Endothelial cell of umbilical vein (primary cell): Measurements from ENCODE around the gene IQGAP2. TPM values are rescaled to one million over a fixed set of nuclear protein-coding genes. Genes with fewer than 3 reads are reported as not detected.

Experiments
- BruUV-seq: library from RNA; stranded (reverse); fragments of 400-500 nt; replicated peaks from 2 replicates; lab custom pipeline; 2021; lab: Mats Ljungman, UMichigan
- CTCF ChIA-PET: fragments of 300-600, 350-600 bp; sonication (Branson Sonifier 250); formaldehyde crosslinking; loops from one replicate; lab custom pipeline; 2021; ENCODE audit warnings: antibody characterized with exemption, inconsistent platforms; lab: Charles Lee
- POLR2A ChIA-PET: fragments of 300-600, 350-600 bp; sonication (Branson Sonifier 250); formaldehyde crosslinking; loops from one replicate; lab custom pipeline; 2021; ENCODE audit warnings: antibody characterized with exemption, inconsistent platforms; lab: Charles Lee
- DNase-seq: peaks from one replicate; pipeline ENCODE4 v3.0.0-alpha.2; 2011; ENCODE audit warnings: low read depth, low spot score
- FAIRE-seq: peaks from 2 replicates; lab custom pipeline; 2011; peaks lifted over from hg19 to GRCh38; lab: Jason Lieb, UNC
- H2AFZ ChIP-seq: 2 replicates; pipeline ENCODE4 v1.6.0; 2012; ENCODE audit warnings: low read depth, low read length, control low read depth, inconsistent platforms
- H3K27ac ChIP-seq: 2 replicates; pipeline ENCODE4 v1.5.1; 2011; ENCODE audit warnings: low read depth, mild to moderate bottlenecking, control low read depth, low read length, moderate library complexity; ENCODE audit not compliant: insufficient read depth
- H3K27me3 ChIP-seq, 2 experiments: 2 replicates each; pipeline versions ENCODE4 v1.6.0 to v1.6.1; 2011; ENCODE audit warnings: low read length in 2 of 2, mixed read lengths in 1 of 2; ENCODE audit not compliant: control insufficient read depth in 2 of 2, insufficient read depth in 2 of 2
- H3K36me3 ChIP-seq, 2 experiments: 2 replicates in 1 of 2; 3 replicates in 1 of 2; pipeline ENCODE4 v1.5.1; 2011; ENCODE audit warnings: low read length in 2 of 2, mild to moderate bottlenecking in 1 of 2, moderate library complexity in 1 of 2; ENCODE audit not compliant: control insufficient read depth in 2 of 2, insufficient read depth in 2 of 2; ENCODE audit errors: extremely low read depth in 1 of 2
- H3K4me1 ChIP-seq: 3 replicates; pipeline ENCODE4 v1.5.1; 2011; ENCODE audit warnings: mild to moderate bottlenecking, low read length; ENCODE audit not compliant: control insufficient read depth, insufficient read depth; ENCODE audit errors: extremely low read depth
- H3K4me2 ChIP-seq: 2 replicates; pipeline ENCODE4 v1.6.1; 2011; ENCODE audit warnings: low read length, control low read depth, mixed read lengths; ENCODE audit not compliant: insufficient read depth
- H3K4me3 ChIP-seq, 3 experiments: fragments of 200-600 bp in 1 of 3; sonication (generic), shearing (Covaris generic) in 1 of 3; replicated peaks in 1 of 3; 2 replicates each; pipeline ENCODE4 v1.5.1; 2011 to 2016; ENCODE audit warnings: control low read depth in 3 of 3, low read length in 3 of 3, mild to moderate bottlenecking in 2 of 3, inconsistent platforms in 1 of 3, low read depth in 1 of 3, moderate library complexity in 1 of 3; ENCODE audit not compliant: insufficient read depth in 1 of 3
- H3K79me2 ChIP-seq: 2 replicates; pipeline ENCODE4 v1.6.0; 2012; ENCODE audit warnings: low read length, inconsistent platforms; ENCODE audit not compliant: control insufficient read depth, insufficient read depth
- H3K9ac ChIP-seq: replicated peaks from 2 replicates; pipeline ENCODE3; 2011; ENCODE audit warnings: low read length, control low read depth; ENCODE audit not compliant: insufficient read depth; ENCODE audit errors: extremely low read depth
- H3K9me1 ChIP-seq: replicated peaks from 3 replicates; pipeline ENCODE4 v1.6.0; 2011; ENCODE audit warnings: mild to moderate bottlenecking, low read length; ENCODE audit not compliant: control insufficient read depth, insufficient read depth; ENCODE audit errors: extremely low read depth
- H3K9me3 ChIP-seq: replicated peaks from 2 replicates; pipeline ENCODE4 v1.5.1; 2012; ENCODE audit warnings: low read length, inconsistent platforms; ENCODE audit not compliant: control insufficient read depth, insufficient read depth
- H4K20me1 ChIP-seq: replicated peaks from 2 replicates; pipeline ENCODE3; 2011; ENCODE audit warnings: mild to moderate bottlenecking, low read length; ENCODE audit not compliant: control insufficient read depth, insufficient read depth; ENCODE audit errors: extremely low read depth
- EZH2 ChIP-seq: IDR thresholded peaks from 2 replicates; pipeline ENCODE4 v1.6.1; 2012; ENCODE audit warnings: borderline replicate concordance, low read depth, mild to moderate bottlenecking, moderate library complexity, low read length, inconsistent platforms; ENCODE audit not compliant: severe bottlenecking
- FOS ChIP-seq: IDR thresholded peaks from 2 replicates; pipeline ENCODE4 v1.6.1; 2011; ENCODE audit warnings: mild to moderate bottlenecking, low read length, moderate library complexity, borderline replicate concordance; ENCODE audit not compliant: insufficient read depth
- GATA2 ChIP-seq: IDR thresholded peaks from 2 replicates; pipeline ENCODE4 v1.7.0; 2011; ENCODE audit warnings: low read depth, mild to moderate bottlenecking, moderate library complexity, mixed read lengths, low read length; ENCODE audit not compliant: insufficient read length, insufficient read depth
- JUN ChIP-seq: IDR thresholded peaks from 2 replicates; pipeline ENCODE4 v1.6.1; 2011; ENCODE audit warnings: borderline replicate concordance, low read depth; ENCODE audit not compliant: insufficient read length, insufficient read depth
- MYC ChIP-seq: IDR thresholded peaks from one replicate; pipeline ENCODE4 v1.6.1; 2011; ENCODE audit warnings: mild to moderate bottlenecking, low read depth, low read length
- POLR2A ChIP-seq: IDR thresholded peaks from 2 replicates; pipeline ENCODE4 v1.6.1; 2012; ENCODE audit warnings: low read depth, mild to moderate bottlenecking, control low read depth, low read length
- POLR2AphosphoS5 ChIP-seq: IDR thresholded peaks from 2 replicates; pipeline ENCODE4 v1.6.1; 2012; ENCODE audit warnings: low read depth, mild to moderate bottlenecking, control low read depth, low read length, moderate library complexity; ENCODE audit not compliant: insufficient read depth
- dilution Hi-C: fragments of 300-500 bp; cut with MboI; formaldehyde crosslinking; loops from one replicate; pipeline ENCODE4 v1.15.0; 2019; ENCODE audit warnings: low sequenced_read_pairs; ENCODE audit not compliant: extremely low pct_ligation_motif_present
- intact Hi-C: fragments of 100-400 bp; cut with micrococcal nuclease; formaldehyde crosslinking; loops from one replicate; pipeline ENCODE4 v1.10.0; 2022
- polyA plus RNA-seq, 4 experiments: library from polyadenylated mRNA; depleted of rRNA in 3 of 4; stranded (reverse) in 3 of 4; unstranded in 1 of 4; fragments of >200 nt; gene quantifications; 2 replicates each; pipeline versions ENCODE4 v1.2.1 to v1.2.3, GENCODE V29; 2011 to 2012; ENCODE audit warnings: missing spikeins in 1 of 4
- total RNA-seq: library from RNA; stranded (reverse); gene quantifications from 2 replicates; pipeline ENCODE4 v1.2.3, GENCODE V29; 2021
- TF ChIP-seq, protein P1 (sequence below), 2 donors: IDR thresholded peaks; 1 replicate in 1 of 2; 2 replicates in 1 of 2; pipeline ENCODE4 v1.5.1; 2011; ENCODE audit warnings: low read length in 2 of 2, mild to moderate bottlenecking in 2 of 2, moderate library complexity in 2 of 2, control low read depth in 1 of 2, inconsistent platforms in 1 of 2, low read depth in 1 of 2; ENCODE audit not compliant: insufficient read depth in 1 of 2; ENCODE audit errors: extremely low read depth in 1 of 2
- TF ChIP-seq, protein P2 (sequence below): IDR thresholded peaks from 2 replicates; pipeline ENCODE4 v1.6.1; 2011; ENCODE audit not compliant: insufficient read depth, insufficient read length

Gene IQGAP2
- total and polyA plus RNA-seq, 2 donors (not counting 3 experiments of a cell fraction or from before 2014, with no cell fraction given): 4.5 to 4.7 TPM

DNA sequence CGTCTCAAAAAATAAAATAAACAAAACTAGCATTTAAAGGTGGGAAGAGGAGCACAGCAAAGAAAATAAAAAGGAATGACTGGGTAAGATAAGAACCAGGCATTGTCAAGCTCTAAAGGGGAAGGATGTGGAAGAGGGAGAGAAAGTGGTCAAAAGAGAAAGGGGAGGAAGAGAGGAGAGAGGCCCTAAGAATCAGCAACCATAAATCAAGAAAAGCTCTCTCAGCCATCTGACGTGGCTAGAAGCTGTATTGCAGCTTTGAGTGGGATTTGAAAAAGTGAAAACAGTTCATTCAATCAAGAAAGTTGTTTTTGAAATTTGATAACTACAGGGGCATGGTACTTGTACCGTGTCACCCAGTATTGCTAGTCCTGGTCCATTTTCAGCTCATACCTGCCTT lies 267.4 kb downstream of the IQGAP2 start:
- H3K9ac ChIP-seq: no peak overlapping the region
- intact Hi-C loops (no loop called here), dilution Hi-C loops (no loop called here)
- TF ChIP-seq, protein P1, sequence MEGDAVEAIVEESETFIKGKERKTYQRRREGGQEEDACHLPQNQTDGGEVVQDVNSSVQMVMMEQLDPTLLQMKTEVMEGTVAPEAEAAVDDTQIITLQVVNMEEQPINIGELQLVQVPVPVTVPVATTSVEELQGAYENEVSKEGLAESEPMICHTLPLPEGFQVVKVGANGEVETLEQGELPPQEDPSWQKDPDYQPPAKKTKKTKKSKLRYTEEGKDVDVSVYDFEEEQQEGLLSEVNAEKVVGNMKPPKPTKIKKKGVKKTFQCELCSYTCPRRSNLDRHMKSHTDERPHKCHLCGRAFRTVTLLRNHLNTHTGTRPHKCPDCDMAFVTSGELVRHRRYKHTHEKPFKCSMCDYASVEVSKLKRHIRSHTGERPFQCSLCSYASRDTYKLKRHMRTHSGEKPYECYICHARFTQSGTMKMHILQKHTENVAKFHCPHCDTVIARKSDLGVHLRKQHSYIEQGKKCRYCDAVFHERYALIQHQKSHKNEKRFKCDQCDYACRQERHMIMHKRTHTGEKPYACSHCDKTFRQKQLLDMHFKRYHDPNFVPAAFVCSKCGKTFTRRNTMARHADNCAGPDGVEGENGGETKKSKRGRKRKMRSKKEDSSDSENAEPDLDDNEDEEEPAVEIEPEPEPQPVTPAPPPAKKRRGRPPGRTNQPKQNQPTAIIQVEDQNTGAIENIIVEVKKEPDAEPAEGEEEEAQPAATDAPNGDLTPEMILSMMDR (IDR thresholded peaks at IDR 0.05; ENCODE audit: extremely low read depth in 1 of 2, insufficient read depth in 1 of 2, low read depth in 1 of 2, low read length in 2 of 2): no peak
- no peaks in the 10 kb centered on the region for H3K79me2 ChIP-seq
- no peak overlapping the region for H3K27ac ChIP-seq
- H4K20me1 ChIP-seq: no peaks in the 10 kb centered on the region
- no peak overlapping the region for H2AFZ ChIP-seq
- no peaks in the 10 kb centered on the region for H3K36me3 ChIP-seq
- FAIRE-seq: no peak
- BruUV-seq: no TSS peak
- no peaks in the 10 kb centered on the region for H3K9me3 ChIP-seq
- no peak for DNase-seq
- no peak overlapping the region for H3K4me3 ChIP-seq
- H3K27me3 ChIP-seq: no peaks in the 10 kb centered on the region
- ChIA-PET POLR2A (no interaction called here), CTCF (interaction anchor here (1.0 to 1.4 kb wide), 2 partner anchors 9 to 45 kb away, joined by 4 to 5 read pairs; no protein-coding TSS in a partner anchor)
- H3K4me1 ChIP-seq: peaks cover 4% of the 10 kb centered on the region
- H3K4me2 ChIP-seq: no peak overlapping the region
- H3K9me1 ChIP-seq: no peaks in the 10 kb centered on the region

DNA sequence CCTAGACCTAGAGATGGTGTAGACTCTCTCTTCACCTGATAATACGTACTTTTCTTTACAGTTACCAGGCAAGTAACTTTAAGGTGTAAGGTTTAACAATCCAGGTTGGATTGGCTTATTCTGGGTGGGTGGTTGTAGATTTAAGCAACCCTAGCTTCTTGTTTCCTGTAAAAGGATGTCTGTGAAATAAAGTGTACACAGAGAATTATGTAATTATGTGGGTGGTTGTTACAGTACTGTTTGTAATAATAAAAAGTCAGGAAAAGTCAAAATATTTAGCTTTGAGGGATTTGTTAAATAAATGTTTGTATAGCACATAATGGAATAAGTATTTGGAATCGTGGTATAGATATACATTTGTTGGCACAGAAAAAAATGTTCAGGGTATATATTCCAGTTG lies 269.2 kb downstream of the IQGAP2 start:
- TF ChIP-seq MYC: no peak
- TF ChIP-seq GATA2: no peak
- no peak for TF ChIP-seq FOS
- no peak for TF ChIP-seq EZH2
- TF ChIP-seq, protein P1 (IDR thresholded peaks at IDR 0.05; ENCODE audit: extremely low read depth in 1 of 2, insufficient read depth in 1 of 2, low read depth in 1 of 2, low read length in 2 of 2): no peak
- TF ChIP-seq JUN: no peak
- TF ChIP-seq, protein P2, sequence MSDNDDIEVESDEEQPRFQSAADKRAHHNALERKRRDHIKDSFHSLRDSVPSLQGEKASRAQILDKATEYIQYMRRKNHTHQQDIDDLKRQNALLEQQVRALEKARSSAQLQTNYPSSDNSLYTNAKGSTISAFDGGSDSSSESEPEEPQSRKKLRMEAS: no peak
- no peak for TF ChIP-seq POLR2AphosphoS5
- TF ChIP-seq POLR2A: no peak
- no peak for FAIRE-seq
- no TSS peak for BruUV-seq
- intact Hi-C loops (no loop called here), dilution Hi-C loops (no loop called here)
- Histone ChIP-seq H3K79me2 (no peaks in the 10 kb centered on the region), H3K9me3 (no peaks in the 10 kb centered on the region), H3K27me3 (no peaks in the 10 kb centered on the region), H2AFZ (no peak overlapping the region), H4K20me1 (no peaks in the 10 kb centered on the region), H3K27ac (no peak overlapping the region), H3K4me2 (no peak overlapping the region), H3K4me3 (no peak overlapping the region), H3K9ac (no peak overlapping the region), H3K9me1 (no peaks in the 10 kb centered on the region), H3K4me1 (no peaks in the 10 kb centered on the region), H3K36me3 (no peaks in the 10 kb centered on the region)
- DNase-seq: no peak
- ChIA-PET CTCF (no interaction called here), POLR2A (no interaction called here)
